GM12878 (cell line): ENCODE results near the gene TIGAR. TPM values are rescaled to one million over a fixed set of nuclear protein-coding genes. Genes with fewer than 3 reads are reported as not detected.
A peak's percentile ranks its signal among the peaks of the same experiment; 100 is the strongest.

ENCODE experiments used
- ATAC-seq: fragments of 200-7000 bp; cut with Tn5 transposase; 3 replicates; pipeline ENCODE4 v1.9.1; 2020; ENCODE audit warnings: mild to moderate bottlenecking, moderate library complexity
- BruUV-seq: library from RNA; stranded (reverse); fragments of 400-500 nt; replicated peaks from 2 replicates; lab custom pipeline; 2021; lab: Mats Ljungman, UMichigan
- CTCF ChIA-PET: fragments of 300-600 bp; sonication (Branson Sonifier 250); formaldehyde crosslinking; extraction: SDS; loops from one replicate; lab custom pipeline; 2021; ENCODE audit warnings: inconsistent platforms; lab: Yijun Ruan, JAX
- POLR2A ChIA-PET: fragments of 350-600 bp; formaldehyde crosslinking; extraction: SDS; loops from one replicate; lab custom pipeline; 2021; ENCODE audit warnings: inconsistent platforms; lab: Charles Lee
- RAD21 ChIA-PET: fragments of 300-600 bp; sonication (Branson Sonifier 250); formaldehyde crosslinking; loops from one replicate; lab custom pipeline; 2023; ENCODE audit warnings: antibody characterized with exemption; ENCODE audit not compliant: unreplicated experiment; lab: Charles Lee
- SMC1A ChIA-PET: fragments of 300-600 bp; sonication (Branson Sonifier 250); formaldehyde crosslinking; loops from one replicate; lab custom pipeline; 2023; ENCODE audit not compliant: unreplicated experiment, uncharacterized antibody; lab: Charles Lee
- DNase-seq: peaks from one replicate; pipeline ENCODE4 v3.0.0-alpha.2; 2011; ENCODE audit warnings: low read depth, low spot score
- FAIRE-seq: peaks from 3 replicates; lab custom pipeline; 2011; peaks lifted over from hg19 to GRCh38; lab: Jason Lieb, UNC
- H2AFZ ChIP-seq: 2 replicates; pipeline ENCODE4 v1.6.0; 2011; ENCODE audit warnings: low read depth, low read length, control low read depth; ENCODE audit not compliant: control insufficient read depth
- H3K27ac ChIP-seq: 2 replicates; pipeline ENCODE4 v1.5.1; 2011; ENCODE audit warnings: control low read depth; ENCODE audit not compliant: control insufficient read depth, insufficient read depth
- H3K27me3 ChIP-seq, 2 experiments: replicated peaks in 1 of 2; 2 replicates each; pipeline versions ENCODE4 v1.6.0 to v1.6.1; 2011; ENCODE audit warnings: low read length in 1 of 2; ENCODE audit not compliant: control insufficient read depth in 2 of 2, insufficient read depth in 2 of 2
- H3K36me3 ChIP-seq, 2 experiments: 2 replicates each; pipeline ENCODE4 v1.5.1; 2011; ENCODE audit warnings: low read length in 1 of 2; ENCODE audit not compliant: control insufficient read depth in 2 of 2, insufficient read depth in 2 of 2
- H3K4me1 ChIP-seq: 2 replicates; pipeline ENCODE4 v1.6.1; 2011; ENCODE audit warnings: mild to moderate bottlenecking, low read length, moderate library complexity, mixed read lengths; ENCODE audit not compliant: control insufficient read depth, insufficient read depth
- H3K4me2 ChIP-seq: 2 replicates; pipeline ENCODE4 v1.6.0; 2011; ENCODE audit warnings: control low read depth; ENCODE audit not compliant: control insufficient read depth, insufficient read depth
- H3K4me3 ChIP-seq: fragments of 200-600 bp; sonication (generic); 2 replicates; pipeline ENCODE4 v1.5.1; 2016
- H3K79me2 ChIP-seq: 2 replicates; pipeline ENCODE4 v1.6.0; 2011; ENCODE audit warnings: low read length; ENCODE audit not compliant: control insufficient read depth, insufficient read depth
- H3K9ac ChIP-seq: 2 replicates; pipeline ENCODE4 v1.8.0; 2011; ENCODE audit warnings: low read length, control low read depth, mixed read lengths; ENCODE audit not compliant: control insufficient read depth, insufficient read depth
- H3K9me3 ChIP-seq: replicated peaks from 3 replicates; pipeline ENCODE4 v1.5.1; 2011; ENCODE audit warnings: mild to moderate bottlenecking, low read length; ENCODE audit not compliant: control insufficient read depth, insufficient read depth
- H4K20me1 ChIP-seq: 2 replicates; pipeline ENCODE4 v1.6.0; 2011; ENCODE audit not compliant: control insufficient read depth, insufficient read depth
- BACH1 ChIP-seq: fragments of 450-650 bp; IDR thresholded peaks from 2 replicates; pipeline ENCODE4 v1.6.1; 2017; ENCODE audit warnings: mild to moderate bottlenecking, borderline replicate concordance
- JUNB ChIP-seq: IDR thresholded peaks from 2 replicates; pipeline ENCODE4 v1.6.1; 2016; ENCODE audit warnings: antibody characterized with exemption, mild to moderate bottlenecking
- MYB ChIP-seq: fragments of 150-350 bp; IDR thresholded peaks from 2 replicates; pipeline ENCODE4 v1.6.1; 2014; ENCODE audit warnings: mild to moderate bottlenecking, low read depth, low read length, borderline replicate concordance
- PML ChIP-seq: IDR thresholded peaks from 2 replicates; pipeline ENCODE4 v1.6.1; 2012; ENCODE audit warnings: low read length, inconsistent platforms
- POLR2A ChIP-seq: IDR thresholded peaks from 2 replicates; pipeline ENCODE4 v1.6.1; 2011; ENCODE audit warnings: low read depth, mild to moderate bottlenecking, low read length
- POLR2AphosphoS2 ChIP-seq: IDR thresholded peaks from 2 replicates; pipeline ENCODE4 v1.6.1; 2011; ENCODE audit warnings: low read depth, mild to moderate bottlenecking, low read length, improper control_type of control experiment, moderate library complexity
- PRDM15 ChIP-seq: fragments of 450-650 bp; formaldehyde crosslinking; IDR thresholded peaks from 2 replicates; pipeline ENCODE4 v1.4.0; 2020; ENCODE audit warnings: mild to moderate bottlenecking, moderate library complexity
- RCOR1 ChIP-seq: conservative IDR thresholded peaks from 2 replicates; pipeline ENCODE4 v1.6.1; 2012; ENCODE audit warnings: low read depth, low read length, improper control_type of control experiment
- YY1 ChIP-seq: IDR thresholded peaks from 2 replicates; pipeline ENCODE4 v1.6.1; 2011; ENCODE audit warnings: low read depth, mild to moderate bottlenecking, low read length
- WGBS: methylation state at CpG from one replicate; pipeline ENCODE4 v1.1.6; 2016; ENCODE audit warnings: low lambda C conversion rate; ENCODE audit not compliant: insufficient replicate concordance, insufficient coverage; ENCODE audit errors: missing lambda C conversion rate; 5-methylcytosine and 5-hydroxymethylcytosine counted together
- in situ Hi-C: fragments of 300-500 bp; cut with MboI; formaldehyde crosslinking; loops from 9 replicates; pipeline ENCODE4 v1.14.3; 2018; ENCODE audit warnings: mixed read lengths
- intact Hi-C: fragments of 100-400 bp; cut with micrococcal nuclease; formaldehyde crosslinking; loops from one replicate; pipeline ENCODE4 v1.14.2; 2022; ENCODE audit not compliant: unreplicated experiment
- polyA plus RNA-seq, 11 experiments: library from polyadenylated mRNA; depleted of rRNA in 4 of 11; unstranded in 6 of 11; stranded (reverse) in 5 of 11; fragments of >200 nt; fragmentation: Nextera tagmentation in 4 of 11; fragmentation: Illumina TruSeq in 1 of 11; extraction: Ambion mirVana in 4 of 11; extraction: Trizol in 1 of 11; gene quantifications; 1 replicate in 1 of 11; 2 replicates in 10 of 11; pipeline versions ENCODE4 v1.2.1 to v1.2.3, GENCODE V29; 2011 to 2016; ENCODE audit warnings: inconsistent platforms in 2 of 11, missing spikeins in 2 of 11, low read depth in 1 of 11
- total RNA-seq, 4 experiments: library from RNA; depleted of rRNA in 3 of 4; stranded (reverse); fragments of >200 nt in 3 of 4; fragmentation: Illumina TruSeq in 1 of 4; extraction: Trizol in 1 of 4; gene quantifications; 2 replicates each; pipeline versions ENCODE4 v1.2.1 to v1.2.3, GENCODE V29; 2013 to 2021

Gene TIGAR
- total and polyA plus RNA-seq, 10 of the 15 experiments (the other 5 are each of a cell fraction or from before 2014, with no cell fraction given): 7.6 to 45.7 (median 16.5) TPM

GRCh38 chr12:4293966-4294505 is 27.0 kb upstream of the TIGAR start:
- no peaks in the 10 kb centered on the region for H3K27me3 ChIP-seq
- H3K36me3 ChIP-seq: peaks cover 37 to 40% of the 10 kb centered on the region in 2 experiments
- DNase-seq (no peak), FAIRE-seq (no peak), ATAC-seq (no peak)
- no peak overlapping the region for H3K4me2 ChIP-seq
- H3K4me3 ChIP-seq: no peak overlapping the region
- H3K9ac ChIP-seq: no peak overlapping the region
- H2AFZ ChIP-seq: no peak overlapping the region
- CTCF ChIA-PET: no interaction called here
- in situ Hi-C loops: no loop called here
- peaks cover 6% of the 10 kb centered on the region for H4K20me1 ChIP-seq
- POLR2A ChIA-PET: interaction anchor here (0.6 to 1.3 kb wide), 6 partner anchors 14 to 142 kb away, joined by 3 to 5 read pairs (median 4); no protein-coding TSS in a partner anchor
- no TSS peak for BruUV-seq
- H3K9me3 ChIP-seq: no peaks in the 10 kb centered on the region
- WGBS: 90% methylated on average over 13 of the region's 16 CpGs
- RAD21 ChIA-PET: interaction anchor here (0.8 kb wide), 1 partner anchor 11 kb away, joined by 4 read pairs; no protein-coding TSS in a partner anchor
- intact Hi-C loops: no loop called here
- H3K4me1 ChIP-seq: no peaks in the 10 kb centered on the region
- H3K79me2 ChIP-seq: peaks cover 27% of the 10 kb centered on the region
- no peak overlapping the region for H3K27ac ChIP-seq
- SMC1A ChIA-PET: interaction anchor here (1.2 to 1.4 kb wide), 2 partner anchors 301 to 329 kb away, joined by 3 read pairs; no protein-coding TSS in a partner anchor
- TF ChIP-seq BACH1 (no peak), YY1 (no peak), POLR2A (peak; percentile 51; the same call in 1 of the 2 replicates), PRDM15 (CRISPR knock-in tag) (no peak), POLR2AphosphoS2 (no peak), MYB (no peak), PML (no peak), JUNB (no peak), RCOR1 (no peak)
